PC-3 (cell line): ENCODE results near the gene FGD3. TPM values are rescaled to one million over a fixed set of nuclear protein-coding genes. Genes with fewer than 3 reads are reported as not detected.

Experiments
- ATAC-seq: fragments of 200-7000 bp; cut with Tn5 transposase; 2 replicates; pipeline ENCODE4 v1.9.1; 2020; ENCODE audit warnings: mild to moderate bottlenecking, moderate library complexity
- BruUV-seq: library from RNA; stranded (reverse); fragments of 400-500 nt; replicated peaks from 2 replicates; lab custom pipeline; 2021; lab: Mats Ljungman, UMichigan
- CTCF ChIA-PET: fragments of 300-600 bp; sonication (Branson Sonifier 250); formaldehyde crosslinking; loops from one replicate; lab custom pipeline; 2022; ENCODE audit warnings: antibody characterized with exemption; lab: Charles Lee
- POLR2A ChIA-PET: fragments of 300-600 bp; sonication (Branson Sonifier 250); formaldehyde crosslinking; loops from one replicate; lab custom pipeline; 2022; ENCODE audit warnings: antibody characterized with exemption; ENCODE audit not compliant: unreplicated experiment; lab: Charles Lee
- DNase-seq: peaks from one replicate; pipeline ENCODE4 v3.0.0-alpha.2; 2015
- H2AFZ ChIP-seq: fragments of 300-600 bp; sonication (generic); 2 replicates; pipeline ENCODE4 v1.6.0; 2016; ENCODE audit warnings: antibody characterized with exemption, low read length
- H3F3A ChIP-seq: fragments of 300-600 bp; sonication (generic); one replicate; pipeline ENCODE4 v1.6.0; 2017; ENCODE audit warnings: antibody characterized with exemption, low read length, control low read depth, mild to moderate bottlenecking; ENCODE audit not compliant: unreplicated experiment
- H3K27ac ChIP-seq: fragments of 300-600 bp; sonication (generic); 2 replicates; pipeline ENCODE4 v1.5.1; 2016; ENCODE audit warnings: mild to moderate bottlenecking, low read length
- H3K27me3 ChIP-seq: fragments of 300-600 bp; sonication (generic); 2 replicates; pipeline ENCODE4 v1.6.1; 2016; ENCODE audit warnings: low read length, mixed read lengths
- H3K36me3 ChIP-seq: fragments of 300-600 bp; sonication (generic); 2 replicates; pipeline ENCODE4 v1.6.1; 2016; ENCODE audit warnings: low read depth, mixed run types, low read length, mixed read lengths
- H3K4me1 ChIP-seq: fragments of 300-600 bp; sonication (generic); 2 replicates; pipeline ENCODE4 v1.5.1; 2016; ENCODE audit warnings: low read length; ENCODE audit not compliant: insufficient read depth
- H3K4me2 ChIP-seq: fragments of 300-600 bp; sonication (generic); 2 replicates; pipeline ENCODE4 v1.6.0; 2016; ENCODE audit warnings: low read length
- H3K4me3 ChIP-seq: fragments of 300-600 bp; sonication (generic); 2 replicates; pipeline ENCODE4 v1.5.1; 2016; ENCODE audit warnings: mild to moderate bottlenecking, low read length, mixed read lengths
- H3K79me2 ChIP-seq: fragments of 300-600 bp; sonication (generic); 2 replicates; pipeline ENCODE4 v1.6.1; 2017; ENCODE audit warnings: low read length, mixed read lengths
- H3K9ac ChIP-seq: fragments of 300-600 bp; sonication (generic); 2 replicates; pipeline ENCODE4 v1.6.0; 2016; ENCODE audit warnings: mild to moderate bottlenecking, low read length
- H3K9me2 ChIP-seq: fragments of 300-600 bp; sonication (generic); replicated peaks from 2 replicates; pipeline ENCODE4 v1.6.1; 2016; ENCODE audit warnings: mixed run types, low read length, mixed read lengths
- H3K9me3 ChIP-seq: fragments of 300-600 bp; sonication (generic); 2 replicates; pipeline ENCODE4 v1.6.1; 2016; ENCODE audit warnings: low read length, mixed read lengths
- H4K20me1 ChIP-seq: fragments of 300-600 bp; sonication (generic); 2 replicates; pipeline ENCODE4 v1.6.1; 2016; ENCODE audit warnings: low read length, mixed read lengths
- CTCF ChIP-seq: fragments of 300-600 bp; sonication (generic); conservative IDR thresholded peaks from 2 replicates; pipeline ENCODE4 v1.5.1; 2017; ENCODE audit warnings: antibody characterized with exemption, low read depth, mild to moderate bottlenecking, low read length
- EZH2 ChIP-seq: fragments of 300-600 bp; sonication (generic); IDR thresholded peaks from one replicate; pipeline ENCODE4 v1.6.1; 2017; ENCODE audit warnings: antibody characterized with exemption, mild to moderate bottlenecking, low read length; ENCODE audit not compliant: unreplicated experiment
- EZH2phosphoT487 ChIP-seq: fragments of 300-600 bp; sonication (generic); IDR thresholded peaks from 2 replicates; pipeline ENCODE4 v1.6.1; 2018; ENCODE audit warnings: mild to moderate bottlenecking, antibody characterized with exemption, low read length, borderline replicate concordance
- intact Hi-C: fragments of 100-400 bp; cut with micrococcal nuclease; formaldehyde crosslinking; loops from 2 replicates; pipeline ENCODE4 v1.9.0; 2023
- total RNA-seq: library from RNA; depleted of rRNA; stranded (reverse); fragments of >200 nt; gene quantifications from 2 replicates; pipeline ENCODE4 v1.2.3, GENCODE V29; 2014

Gene FGD3
- total RNA-seq, 1 experiment from 2014 or later, result 5.4 TPM

GRCh38 chr9:92941861-92942260 is 5.5 kb upstream of the FGD3 start:
- Histone ChIP-seq H3K27ac (no peak overlapping the region), H4K20me1 (no peaks in the 10 kb centered on the region), H3F3A (no peaks in the 10 kb centered on the region), H3K9me3 (no peaks in the 10 kb centered on the region), H2AFZ (no peak overlapping the region), H3K4me2 (no peak overlapping the region), H3K27me3 (no peaks in the 10 kb centered on the region), H3K36me3 (no peaks in the 10 kb centered on the region), H3K9me2 (no peaks in the 10 kb centered on the region), H3K9ac (no peak overlapping the region), H3K79me2 (no peaks in the 10 kb centered on the region), H3K4me1 (no peaks in the 10 kb centered on the region), H3K4me3 (no peak overlapping the region)
- POLR2A ChIA-PET, result no interaction called here
- BruUV-seq, result no TSS peak
- TF ChIP-seq EZH2phosphoT487 (no peak), CTCF (no peak), EZH2 (no peak)
- ATAC-seq, result no peak
- intact Hi-C loops, result no loop called here
- DNase-seq, result no peak
- CTCF ChIA-PET, result no interaction called here

- DNase-seq, result no peak
These were observed 4.4 kb upstream of the FGD3 start for GRCh38 chr9:92942688-92943616.

More at GRCh38 chr9:92942688-92943616, 4.4 kb upstream of the FGD3 start:
- intact Hi-C loops, result no loop called here
- BruUV-seq, result no TSS peak
- no peaks in the 10 kb centered on the region for H3K9me2 ChIP-seq
- H2AFZ ChIP-seq, result no peak overlapping the region
- no peak overlapping the region for H3K4me2 ChIP-seq
- no peaks in the 10 kb centered on the region for H4K20me1 ChIP-seq
- ATAC-seq, result no peak
- H3K4me1 ChIP-seq, result no peaks in the 10 kb centered on the region
- H3K9me3 ChIP-seq, result no peaks in the 10 kb centered on the region
- ChIA-PET POLR2A (no interaction called here), CTCF (no interaction called here)
- no peaks in the 10 kb centered on the region for H3F3A ChIP-seq
- H3K36me3 ChIP-seq, result no peaks in the 10 kb centered on the region
- no peak overlapping the region for H3K27ac ChIP-seq
- no peak for TF ChIP-seq EZH2phosphoT487
- TF ChIP-seq CTCF, result no peak
- TF ChIP-seq EZH2, result no peak
- H3K27me3 ChIP-seq, result no peaks in the 10 kb centered on the region
- no peak overlapping the region for H3K9ac ChIP-seq
- H3K4me3 ChIP-seq, result no peak overlapping the region
- H3K79me2 ChIP-seq, result no peaks in the 10 kb centered on the region
